Mesenchymal stem cell (in vitro differentiated cells and primary cell): ENCODE results near the gene DENND5A.

Source experiments
- DNase-seq: peaks from one replicate; pipeline ENCODE4 v3.0.0-alpha.2; 2013
- H2AFZ ChIP-seq: one replicate; pipeline ENCODE4 v1.6.1; 2013; ENCODE audit warnings: low read depth, mild to moderate bottlenecking, control low read depth, inconsistent platforms, low read length, moderate library complexity
- H2AK5ac ChIP-seq: 2 replicates; pipeline ENCODE4 v1.6.1; 2013; ENCODE audit warnings: low read length, moderate library complexity, mild to moderate bottlenecking, inconsistent platforms; ENCODE audit not compliant: severe bottlenecking
- H2BK120ac ChIP-seq: one replicate; pipeline ENCODE4 v1.6.1; 2013; ENCODE audit warnings: low read depth, mild to moderate bottlenecking, inconsistent platforms, low read length, moderate library complexity
- H2BK12ac ChIP-seq, 2 experiments: one replicate each; pipeline ENCODE4 v1.6.1; 2013; ENCODE audit warnings: inconsistent platforms in 2 of 2, low read length in 2 of 2, mild to moderate bottlenecking in 2 of 2, moderate library complexity in 2 of 2, control low read depth in 1 of 2
- H2BK15ac ChIP-seq: one replicate; pipeline ENCODE4 v1.6.1; 2013; ENCODE audit warnings: mild to moderate bottlenecking, low read depth, inconsistent platforms; ENCODE audit not compliant: poor library complexity, severe bottlenecking
- H2BK5ac ChIP-seq: 2 replicates; pipeline ENCODE4 v1.6.1; 2013; ENCODE audit warnings: low read depth, mild to moderate bottlenecking, low read length, control low read depth, inconsistent platforms; ENCODE audit not compliant: poor library complexity, severe bottlenecking
- H3K14ac ChIP-seq, 2 experiments: one replicate each; pipeline ENCODE4 v1.6.1; 2013; ENCODE audit warnings: inconsistent platforms in 2 of 2, low read length in 2 of 2, control low read depth in 1 of 2, mild to moderate bottlenecking in 1 of 2, moderate library complexity in 1 of 2
- H3K18ac ChIP-seq, 2 experiments: one replicate each; pipeline ENCODE4 v1.6.1; 2013; ENCODE audit warnings: inconsistent platforms in 2 of 2, low read length in 2 of 2, control low read depth in 1 of 2, low read depth in 1 of 2, mild to moderate bottlenecking in 1 of 2
- H3K23ac ChIP-seq, 2 experiments: one replicate each; pipeline ENCODE4 v1.6.1; 2013; ENCODE audit warnings: inconsistent platforms in 2 of 2, low read length in 2 of 2, mild to moderate bottlenecking in 2 of 2, moderate library complexity in 2 of 2, control low read depth in 1 of 2
- H3K27ac ChIP-seq: 2 replicates; pipeline ENCODE4 v1.5.1; 2013; ENCODE audit warnings: mild to moderate bottlenecking, moderate library complexity, low read length, control low read depth, inconsistent platforms; ENCODE audit not compliant: poor library complexity, severe bottlenecking
- H3K27me3 ChIP-seq, 2 experiments: 2 replicates each; pipeline versions ENCODE4 v1.6.1 to v1.7.0; 2013; ENCODE audit warnings: low read length in 2 of 2, mild to moderate bottlenecking in 2 of 2, moderate library complexity in 2 of 2, control low read depth in 1 of 2, inconsistent platforms in 1 of 2; ENCODE audit not compliant: control insufficient read depth in 1 of 2, insufficient read depth in 1 of 2
- H3K36me3 ChIP-seq, 2 experiments: 2 replicates each; pipeline versions ENCODE4 v1.6.1 to v1.7.0; 2013; ENCODE audit warnings: low read length in 2 of 2, control low read depth in 1 of 2, inconsistent platforms in 1 of 2, low read depth in 1 of 2, mild to moderate bottlenecking in 1 of 2; ENCODE audit not compliant: insufficient read depth in 2 of 2, control insufficient read depth in 1 of 2
- H3K4ac ChIP-seq, 2 experiments: one replicate each; pipeline ENCODE4 v1.6.1; 2013; ENCODE audit warnings: inconsistent platforms in 2 of 2, low read length in 2 of 2, mild to moderate bottlenecking in 2 of 2, moderate library complexity in 2 of 2, control low read depth in 1 of 2, low read depth in 1 of 2
- H3K4me1 ChIP-seq: 2 replicates; pipeline ENCODE4 v1.6.1; 2013; ENCODE audit warnings: low read depth, low read length, control low read depth; ENCODE audit not compliant: control insufficient read depth, insufficient read depth
- H3K4me2 ChIP-seq: 2 replicates; pipeline ENCODE4 v1.6.1; 2013; ENCODE audit warnings: low read length, mild to moderate bottlenecking, inconsistent platforms; ENCODE audit not compliant: poor library complexity, severe bottlenecking
- H3K4me3 ChIP-seq, 2 experiments: 2 replicates each; pipeline versions ENCODE4 v1.5.1 to v1.7.0; 2013; ENCODE audit warnings: low read length in 2 of 2, mild to moderate bottlenecking in 2 of 2, control low read depth in 1 of 2, low read depth in 1 of 2; ENCODE audit not compliant: insufficient read depth in 1 of 2
- H3K79me1 ChIP-seq: replicated peaks from 2 replicates; pipeline ENCODE4 v1.6.1; 2013; ENCODE audit warnings: mild to moderate bottlenecking, control low read depth, low read length, inconsistent platforms; ENCODE audit not compliant: poor library complexity, severe bottlenecking
- H3K9ac ChIP-seq: 2 replicates; pipeline ENCODE4 v1.7.0; 2013; ENCODE audit warnings: mild to moderate bottlenecking, low read length, moderate library complexity
- H3K9me3 ChIP-seq: 2 replicates; pipeline ENCODE4 v1.7.0; 2013; ENCODE audit warnings: mild to moderate bottlenecking, low read length; ENCODE audit not compliant: control insufficient read depth
- H4K8ac ChIP-seq: one replicate; pipeline ENCODE4 v1.6.1; 2013; ENCODE audit warnings: inconsistent platforms, mild to moderate bottlenecking, low read length, moderate library complexity
- H4K91ac ChIP-seq: one replicate; pipeline ENCODE4 v1.6.1; 2013; ENCODE audit warnings: mild to moderate bottlenecking, low read length, inconsistent platforms
- WGBS: methylation state at CpG from one replicate; pipeline ENCODE4 v1.1.7; 2013; ENCODE audit warnings: mixed read lengths; 5-methylcytosine and 5-hydroxymethylcytosine counted together

Gene DENND5A

GRCh38 chr11:9125185-9125886, 139.8 kb downstream of the DENND5A start:
- no peak for DNase-seq
- no peaks in the 10 kb centered on the region for H3K4me1 ChIP-seq
- H4K8ac ChIP-seq = no peak overlapping the region
- no peak overlapping the region for H2BK5ac ChIP-seq
- no peak overlapping the region for H3K14ac ChIP-seq
- H3K4me3 ChIP-seq = no peak overlapping the region
- no peak overlapping the region for H3K9ac ChIP-seq
- no peak overlapping the region for H3K18ac ChIP-seq
- H3K4me2 ChIP-seq = no peak overlapping the region
- no peak overlapping the region for H3K27ac ChIP-seq
- no peaks in the 10 kb centered on the region for H3K79me1 ChIP-seq
- H2BK12ac ChIP-seq = no peak overlapping the region
- H4K91ac ChIP-seq = no peak overlapping the region
- no peaks in the 10 kb centered on the region for H3K27me3 ChIP-seq
- H2AFZ ChIP-seq = no peak overlapping the region
- H2BK120ac ChIP-seq = no peak overlapping the region
- H3K9me3 ChIP-seq = no peaks in the 10 kb centered on the region
- no peak overlapping the region for H3K23ac ChIP-seq
- H2AK5ac ChIP-seq = no peak overlapping the region
- no peak overlapping the region for H2BK15ac ChIP-seq
- no peak overlapping the region for H3K4ac ChIP-seq
- WGBS = 100% methylated on average over 1 of the region's 2 CpGs
- peaks cover 8 to 13% of the 10 kb centered on the region in 2 experiments for H3K36me3 ChIP-seq

GRCh38 chr11:9123595-9124304, 141.4 kb downstream of the DENND5A start:
- Histone ChIP-seq H3K79me1 (no peaks in the 10 kb centered on the region), H4K91ac (no peak overlapping the region), H4K8ac (no peak overlapping the region), H2BK120ac (no peak overlapping the region), H3K4ac (no peak overlapping the region), H3K9me3 (no peaks in the 10 kb centered on the region), H3K27ac (no peak overlapping the region), H3K4me2 (no peak overlapping the region), H3K9ac (no peak overlapping the region), H3K36me3 (peaks cover 7 to 10% of the 10 kb centered on the region in 2 experiments), H3K4me1 (no peaks in the 10 kb centered on the region), H2BK5ac (no peak overlapping the region), H2BK12ac (no peak overlapping the region), H2BK15ac (no peak overlapping the region), H3K23ac (no peak overlapping the region), H3K27me3 (no peaks in the 10 kb centered on the region), H2AFZ (no peak overlapping the region), H3K14ac (no peak overlapping the region), H3K18ac (no peak overlapping the region), H3K4me3 (no peak overlapping the region), H2AK5ac (no peak overlapping the region)
- 100% methylated on average over 1 of the region's 2 CpGs for WGBS
- DNase-seq = peak; percentile 22

- Histone ChIP-seq H3K4me3 (no peak overlapping the region), H3K9me3 (no peaks in the 10 kb centered on the region), H2BK120ac (no peak overlapping the region), H2BK5ac (no peak overlapping the region), H3K36me3 (peaks cover 7 to 11% of the 10 kb centered on the region in 2 experiments), H3K9ac (no peak overlapping the region), H3K4me2 (no peak overlapping the region), H2BK15ac (no peak overlapping the region), H3K23ac (no peak overlapping the region), H3K4ac (no peak overlapping the region), H3K14ac (no peak overlapping the region), H3K27me3 (no peaks in the 10 kb centered on the region), H4K8ac (peak overlapping the region; percentile 4), H3K79me1 (no peaks in the 10 kb centered on the region), H4K91ac (no peak overlapping the region), H3K18ac (no peak overlapping the region), H3K4me1 (no peaks in the 10 kb centered on the region), H2AK5ac (no peak overlapping the region), H2BK12ac (no peak overlapping the region), H2AFZ (no peak overlapping the region), H3K27ac (no peak overlapping the region)
- 100% methylated on average over 1 of the region's 2 CpGs for WGBS
- DNase-seq = no peak
Measured at GRCh38 chr11:9121469-9121796, 143.7 kb downstream of the DENND5A start.

GRCh38 chr11:9120664-9121468, 144.3 kb downstream of the DENND5A start:
- WGBS = 73% methylated on average over 9 of the region's 9 CpGs
- no peak overlapping the region for H3K14ac ChIP-seq
- no peak overlapping the region for H2BK12ac ChIP-seq
- peaks cover 7 to 16% of the 10 kb centered on the region in 2 experiments for H3K36me3 ChIP-seq
- no peak overlapping the region for H3K18ac ChIP-seq
- DNase-seq = no peak
- no peaks in the 10 kb centered on the region for H3K27me3 ChIP-seq
- H4K91ac ChIP-seq = no peak overlapping the region
- no peak overlapping the region for H2BK120ac ChIP-seq
- H3K4me2 ChIP-seq = no peak overlapping the region
- H3K27ac ChIP-seq = no peak overlapping the region
- no peak overlapping the region for H2BK15ac ChIP-seq
- no peak overlapping the region for H3K4ac ChIP-seq
- no peak overlapping the region for H3K9ac ChIP-seq
- no peak overlapping the region for H3K23ac ChIP-seq
- no peak overlapping the region for H3K4me3 ChIP-seq
- no peaks in the 10 kb centered on the region for H3K9me3 ChIP-seq
- peak overlapping the region; percentile 37 for H4K8ac ChIP-seq
- no peaks in the 10 kb centered on the region for H3K79me1 ChIP-seq
- no peak overlapping the region for H2AK5ac ChIP-seq
- no peak overlapping the region for H2AFZ ChIP-seq
- H2BK5ac ChIP-seq = no peak overlapping the region
- no peaks in the 10 kb centered on the region for H3K4me1 ChIP-seq
